ENCODE data around the gene SMIM5. TPM values are rescaled to one million over a fixed set of nuclear protein-coding genes. Genes with fewer than 3 reads are reported as not detected.

The SMIM5 gene
- total and polyA plus RNA-seq, 9 of the 15 experiments (the other 6 are each of a cell fraction or from before 2014, with no cell fraction given): 0.08 TPM; not detected in 8

DNA sequence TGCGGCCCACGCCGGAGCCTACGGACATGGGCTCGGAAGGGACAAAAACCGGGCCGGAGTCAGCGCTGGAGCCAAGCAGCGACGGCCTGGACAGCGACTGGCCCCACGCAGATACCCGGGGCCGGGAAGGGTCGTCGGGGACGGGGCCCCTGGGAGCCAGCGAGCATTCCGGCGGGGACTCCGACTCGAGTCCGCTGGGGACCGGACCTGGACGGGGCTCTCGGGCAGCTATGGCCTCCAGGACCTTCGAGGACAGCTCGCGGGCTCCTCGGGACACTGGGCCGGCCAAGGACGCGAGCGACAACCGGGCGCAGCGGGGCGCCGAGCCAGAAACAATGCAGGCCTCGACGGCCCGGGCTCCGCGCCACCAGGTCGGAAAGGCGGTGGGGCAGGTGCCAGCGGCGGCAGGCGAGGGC lies 44.6 kb upstream of the SMIM5 start (continued):
- no peak for TF ChIP-seq FOSL1 (tag; conservative IDR thresholded peaks at IDR 0.05)
- TF ChIP-seq NFIC (IDR thresholded peaks at IDR 0.05): 0 out of 2 replicates have a peak, but pooled peaks have one; percentile 5
- peak; percentile 63 for TF ChIP-seq FUS (optimal IDR thresholded peaks at IDR 0.05; ENCODE audit: low read depth, low read length)
- no peak for TF ChIP-seq POLR2AphosphoS2 (IDR thresholded peaks at IDR 0.05; ENCODE audit: low read length)
- TF ChIP-seq HMGN3 (IDR thresholded peaks at IDR 0.05; ENCODE audit: borderline replicate concordance, extremely low read depth, insufficient read length, low read depth, low read length): peak; percentile 11

DNA sequence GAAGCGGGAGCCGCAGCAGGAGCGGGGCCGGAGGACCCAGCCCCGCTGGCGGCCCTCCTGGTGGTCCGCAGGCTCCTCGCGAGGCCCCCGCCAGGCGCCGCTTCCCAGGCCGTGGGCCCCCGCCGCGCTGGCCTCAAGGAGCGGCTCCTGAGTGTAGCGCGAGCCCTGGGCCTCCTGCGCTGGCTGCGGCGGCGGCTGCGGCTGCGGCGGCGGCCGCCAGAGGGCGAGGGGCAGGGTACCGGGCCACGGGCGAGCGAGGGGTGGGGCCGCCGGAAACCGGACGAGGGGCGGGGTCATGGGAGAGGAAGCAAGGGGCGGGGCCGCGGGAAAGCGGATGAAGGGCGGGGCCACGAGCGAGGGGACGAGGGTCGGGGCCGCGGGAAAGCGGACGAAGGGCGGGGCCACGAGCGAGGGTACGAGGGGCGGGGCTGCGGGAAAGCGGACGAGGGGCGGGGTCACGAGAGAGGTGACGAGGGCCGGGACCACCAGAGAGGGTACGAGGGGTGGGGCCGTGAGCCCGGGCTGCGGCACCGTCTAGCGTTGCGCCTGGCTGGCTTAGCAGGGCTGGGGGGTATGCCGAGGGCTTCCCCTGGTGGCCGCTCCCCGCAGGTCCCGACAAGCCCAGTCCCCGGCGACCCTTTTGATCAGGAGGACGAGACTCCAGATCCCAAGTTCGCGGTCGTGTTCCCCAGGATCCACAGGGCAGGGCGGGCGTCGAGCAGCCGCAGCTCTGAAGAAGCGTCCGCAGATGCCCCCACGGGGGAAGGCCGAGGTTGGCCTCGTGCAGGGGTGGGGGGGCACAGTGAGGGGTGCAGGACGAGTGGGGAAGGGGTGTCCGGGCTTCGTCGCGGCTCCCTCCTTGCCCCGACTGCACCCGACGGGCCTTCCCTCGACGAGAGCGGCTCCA lies 44.0 kb upstream of the SMIM5 start:
- ATAC-seq: peak; percentile 95
- 18% methylated on average over 28 of the region's 100 CpGs for WGBS (ENCODE audit: insufficient coverage, low coverage, missing lambda C conversion rate)
- peaks cover 6 to 36% of the 10 kb centered on the region in 2 experiments; a peak in 3 of 5 replicates for H3K4me1 ChIP-seq (replicated peaks in 1 of 2; ENCODE audit: control insufficient read depth in 2 of 2, insufficient read depth in 2 of 2, low read length in 2 of 2)
- TF ChIP-seq GABPA (tag; conservative IDR thresholded peaks at IDR 0.05; ENCODE audit: low read depth) (peak; percentile 86), CTBP1 (IDR thresholded peaks at IDR 0.05; ENCODE audit: borderline replicate concordance) (peak; percentile 40; the same call in 1 of the 2 replicates), U2AF1 (optimal IDR thresholded peaks at IDR 0.05; ENCODE audit: low read depth, low read length) (peak; percentile 11), CTCFL (IDR thresholded peaks at IDR 0.05; ENCODE audit: borderline replicate concordance, insufficient read depth, low read depth, low read length, poor library complexity, severe bottlenecking) (peak; percentile 84), TCF15 (CRISPR knock-in tag; IDR thresholded peaks at IDR 0.05) (no peak)
- TF ChIP-seq, protein P1, sequence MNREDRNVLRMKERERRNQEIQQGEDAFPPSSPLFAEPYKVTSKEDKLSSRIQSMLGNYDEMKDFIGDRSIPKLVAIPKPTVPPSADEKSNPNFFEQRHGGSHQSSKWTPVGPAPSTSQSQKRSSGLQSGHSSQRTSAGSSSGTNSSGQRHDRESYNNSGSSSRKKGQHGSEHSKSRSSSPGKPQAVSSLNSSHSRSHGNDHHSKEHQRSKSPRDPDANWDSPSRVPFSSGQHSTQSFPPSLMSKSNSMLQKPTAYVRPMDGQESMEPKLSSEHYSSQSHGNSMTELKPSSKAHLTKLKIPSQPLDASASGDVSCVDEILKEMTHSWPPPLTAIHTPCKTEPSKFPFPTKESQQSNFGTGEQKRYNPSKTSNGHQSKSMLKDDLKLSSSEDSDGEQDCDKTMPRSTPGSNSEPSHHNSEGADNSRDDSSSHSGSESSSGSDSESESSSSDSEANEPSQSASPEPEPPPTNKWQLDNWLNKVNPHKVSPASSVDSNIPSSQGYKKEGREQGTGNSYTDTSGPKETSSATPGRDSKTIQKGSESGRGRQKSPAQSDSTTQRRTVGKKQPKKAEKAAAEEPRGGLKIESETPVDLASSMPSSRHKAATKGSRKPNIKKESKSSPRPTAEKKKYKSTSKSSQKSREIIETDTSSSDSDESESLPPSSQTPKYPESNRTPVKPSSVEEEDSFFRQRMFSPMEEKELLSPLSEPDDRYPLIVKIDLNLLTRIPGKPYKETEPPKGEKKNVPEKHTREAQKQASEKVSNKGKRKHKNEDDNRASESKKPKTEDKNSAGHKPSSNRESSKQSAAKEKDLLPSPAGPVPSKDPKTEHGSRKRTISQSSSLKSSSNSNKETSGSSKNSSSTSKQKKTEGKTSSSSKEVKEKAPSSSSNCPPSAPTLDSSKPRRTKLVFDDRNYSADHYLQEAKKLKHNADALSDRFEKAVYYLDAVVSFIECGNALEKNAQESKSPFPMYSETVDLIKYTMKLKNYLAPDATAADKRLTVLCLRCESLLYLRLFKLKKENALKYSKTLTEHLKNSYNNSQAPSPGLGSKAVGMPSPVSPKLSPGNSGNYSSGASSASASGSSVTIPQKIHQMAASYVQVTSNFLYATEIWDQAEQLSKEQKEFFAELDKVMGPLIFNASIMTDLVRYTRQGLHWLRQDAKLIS (CRISPR knock-in tag; IDR thresholded peaks at IDR 0.05): 0 out of 2 replicates have a peak, but pooled peaks have one; percentile 46

More for the DNA sequence above, 44.0 kb upstream of the SMIM5 start:
- Histone ChIP-seq H3K9me1 (ENCODE audit: control insufficient read depth, insufficient read depth, low read length) (no peaks in the 10 kb centered on the region), H3K27me3 (ENCODE audit: control insufficient read depth in 2 of 2, insufficient read depth in 2 of 2, low read length in 2 of 2) (peaks cover 0 to 4% of the 10 kb centered on the region in 2 experiments; a peak in 1 of 5 replicates), H2AFZ (ENCODE audit: low read depth, low read length) (peak overlapping the region; percentile 96), H4K20me1 (replicated peaks; ENCODE audit: control insufficient read depth, insufficient read depth, low read length) (no peaks in the 10 kb centered on the region), H3K9ac (ENCODE audit: insufficient read depth in 1 of 2, low read depth in 2 of 2, low read length in 2 of 2) (peak overlapping the region; percentile 54 to 94; a peak in 3 of 4 replicates), H3K4me3 (peak overlapping the region; percentile 53), H3K36me3 (ENCODE audit: control insufficient read depth, insufficient read depth, low read length) (no peaks in the 10 kb centered on the region), H3K4me2 (ENCODE audit: insufficient read depth, low read length) (peak overlapping the region; percentile 79; the same call in 1 of the 2 replicates), H3K79me2 (ENCODE audit: control insufficient read depth, insufficient read depth, low read length) (no peaks in the 10 kb centered on the region), H3K27ac (ENCODE audit: extremely low read depth, low read depth, low read length) (peak overlapping the region; percentile 69), H3K9me3 (replicated peaks; ENCODE audit: control insufficient read depth, insufficient read depth, low read depth, low read length) (no peaks in the 10 kb centered on the region)
- intact Hi-C loops (cut with micrococcal nuclease): loop anchor here (5.0 to 10.0 kb wide), 2 partner anchors 72 to 164 kb away; partner anchors contain the start of genes CASKIN2 and TSEN54
- FAIRE-seq (peak; percentile 15), DNase-seq (ENCODE audit: extremely low read depth in 1 of 4, low spot score in 3 of 4) (peak; percentile 94 to 99 (median 99))
- CTCF ChIA-PET (ENCODE audit: low intra/inter-chr PET ratio): interaction anchor here (0.6 to 1.2 kb wide), 3 partner anchors 158 to 163 kb away, joined by 3 to 4 read pairs (median 3); no protein-coding TSS in a partner anchor
- in situ Hi-C loops (cut with MboI): no loop called here
- BruUV-seq (replicated peaks): TSS peak; percentile 54
- POLR2A ChIA-PET: interaction anchor here (0.5 to 1.1 kb wide), 4 partner anchors 12 to 505 kb away, joined by 3 to 6 read pairs (median 4); no protein-coding TSS in a partner anchor
